ENCODE data around the gene SDF2. TPM values are rescaled to one million over a fixed set of nuclear protein-coding genes. Genes with fewer than 3 reads are reported as not detected.

SDF2 gene
- total RNA-seq = 10 to 100 TPM; 28.9 to 74.6 (median 48.6) TPM

GRCh38 chr17:28661635-28662526 is at the start of gene SDF2, which contains the start of gene SUPT6H:
TSS of gene SDF2 (minus strand) at chr17:28661906. CDS start at chr17:28661876, 30 bp downstream.
TSS of gene SUPT6H (plus strand) at chr17:28662205. CDS start at chr17:28673402, 11,197 bp downstream.
- Histone ChIP-seq H3K9me3 (no peaks in the 10 kb centered on the region), H3K27ac (peak within 1 kb of the TSS; percentile 82 to 98 (median 94)), H3K4me1 (peaks cover 26 to 27% of the 10 kb centered on the region in 2 donors), H3K27me3 (no peaks in the 10 kb centered on the region), H3K4me3 (replicated peaks in 1 of 3) (peak within 1 kb of the TSS; percentile 68 to 95 (median 68)), H3K36me3 (peaks cover 7 to 15% of the 10 kb centered on the region in 2 donors)
- WGBS, 2 donors = 0 to 1% methylated on average over 22 to 60 of the region's 66 CpGs
- DNase-seq = peak; percentile 90
- intact Hi-C loops (cut with DNase I) = no loop called here
- TF ChIP-seq POLR2A (IDR thresholded peaks at IDR 0.05) (peak in 1 of 2 donors; percentile 86), CTCF (IDR thresholded peaks at IDR 0.05) (no peak)

- H3K9me3 ChIP-seq = no peaks in the 10 kb centered on the region
- no peaks in the 10 kb centered on the region for H3K27me3 ChIP-seq
- peaks cover 13% of the 10 kb centered on the region in 2 donors for H3K36me3 ChIP-seq
- peaks cover 6 to 12% of the 10 kb centered on the region in 2 donors for H3K4me1 ChIP-seq
- TF ChIP-seq POLR2A (IDR thresholded peaks at IDR 0.05) (peak in 1 of 2 donors; percentile 58), CTCF (IDR thresholded peaks at IDR 0.05) (no peak)
- H3K27ac ChIP-seq = peak overlapping the region; percentile 73 to 83 (median 78)
- 2 to 4% methylated on average over 19 to 45 of the region's 74 CpGs for WGBS, 2 donors
- peak; percentile 76 to 82 for DNase-seq
- H3K4me3 ChIP-seq (replicated peaks in 1 of 3) = peak overlapping the region in 2 of 3 donors; percentile 16 to 48
- intact Hi-C loops (cut with DNase I) = no loop called here
These were observed 49.4 kb upstream of the SDF2 start for GRCh38 chr17:28710861-28711722.

- peaks cover 11% of the 10 kb centered on the region in 2 donors for H3K36me3 ChIP-seq
- no peaks in the 10 kb centered on the region for H3K9me3 ChIP-seq
- no peak overlapping the region for H3K27ac ChIP-seq
- peaks cover 6 to 7% of the 10 kb centered on the region in 2 donors for H3K4me1 ChIP-seq
- TF ChIP-seq CTCF (IDR thresholded peaks at IDR 0.05) (no peak), POLR2A (IDR thresholded peaks at IDR 0.05) (no peak)
- intact Hi-C loops (cut with DNase I) = no loop called here
- no peak overlapping the region for H3K4me3 ChIP-seq (replicated peaks in 1 of 3)
- DNase-seq = no peak
- H3K27me3 ChIP-seq = no peaks in the 10 kb centered on the region
- 93 to 94% methylated on average over 2 of the region's 2 CpGs for WGBS, 2 donors
These were observed 45.6 kb upstream of the SDF2 start for GRCh38 chr17:28707339-28707720.

GRCh38 chr17:28706471-28707338 is 45.0 kb upstream of the SDF2 start:
- Histone ChIP-seq H3K4me3 (replicated peaks in 1 of 3) (no peak overlapping the region), H3K4me1 (peaks cover 3% of the 10 kb centered on the region in 2 donors), H3K9me3 (no peaks in the 10 kb centered on the region), H3K27me3 (no peaks in the 10 kb centered on the region), H3K36me3 (peaks cover 16 to 17% of the 10 kb centered on the region in 2 donors), H3K27ac (no peak overlapping the region)
- intact Hi-C loops (cut with DNase I) = no loop called here
- WGBS, 2 donors = 54 to 62% methylated on average over 4 to 6 of the region's 7 CpGs
- TF ChIP-seq CTCF (IDR thresholded peaks at IDR 0.05) (no peak), POLR2A (IDR thresholded peaks at IDR 0.05) (no peak)
- no peak for DNase-seq
